GM12891 (cell line): ENCODE results near the gene NEDD4.

Experiments used
- POLR2A ChIP-seq: IDR thresholded peaks from 2 replicates; pipeline ENCODE4 v1.6.1; 2011; ENCODE audit warnings: low read depth, low read length, control low read depth
- POLR2AphosphoS5 ChIP-seq: IDR thresholded peaks from 2 replicates; pipeline ENCODE4 v1.6.1; 2011; ENCODE audit warnings: low read depth, low read length, control low read depth

DNA sequence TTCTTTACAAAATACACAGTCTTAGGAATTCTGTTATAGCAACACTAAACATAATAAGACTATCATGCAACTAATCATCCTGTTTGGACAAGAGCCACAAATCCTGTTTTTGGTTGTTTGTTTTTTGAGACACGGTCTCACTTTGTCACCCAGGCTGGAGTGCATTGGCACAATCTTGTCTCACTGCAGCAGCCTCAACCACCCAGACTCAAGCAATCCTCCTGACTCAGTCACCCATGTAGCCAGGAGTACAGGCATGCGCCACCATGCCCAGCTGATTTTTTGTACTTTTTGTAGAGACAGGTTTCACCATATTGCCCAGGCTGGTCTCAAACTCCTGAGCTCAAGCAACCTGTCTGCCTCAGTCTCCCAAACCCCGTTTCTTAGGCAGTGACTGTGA, 28.3 kb downstream of the NEDD4 start:
- TF ChIP-seq POLR2AphosphoS5 (no peak), POLR2A (no peak)
